Natural killer cell (primary cell): ENCODE measurements around the gene KREMEN1. TPM values are rescaled to one million over a fixed set of nuclear protein-coding genes. Genes with fewer than 3 reads are reported as not detected.

ENCODE experiments used
- ATAC-seq, 3 donors: fragments of 150-1000 bp in 2 of 3; fragments of 200-7000 bp in 1 of 3; cut with Tn5 transposase; 1 replicate in 1 of 3; 2 replicates in 2 of 3; pipeline ENCODE4 v1.10.0; 2021; ENCODE audit warnings: mild to moderate bottlenecking in 2 of 3, moderate library complexity in 2 of 3
- DNase-seq, 2 donors: peaks; one replicate each; pipeline versions ENCODE4 v3.0.0 to v3.0.0-alpha.2; 2013 to 2021; ENCODE audit warnings: mixed read lengths in 1 of 2
- H3K27ac ChIP-seq: one replicate; pipeline ENCODE4 v1.5.1; 2013; ENCODE audit warnings: mild to moderate bottlenecking, low read length
- H3K27me3 ChIP-seq: one replicate; pipeline ENCODE4 v1.6.1; 2013; ENCODE audit warnings: low read length; ENCODE audit not compliant: control insufficient read depth, insufficient read depth
- H3K36me3 ChIP-seq: one replicate; pipeline ENCODE4 v1.6.1; 2013; ENCODE audit warnings: low read length; ENCODE audit not compliant: control insufficient read depth, insufficient read depth
- H3K4me1 ChIP-seq: one replicate; pipeline ENCODE4 v1.6.1; 2013; ENCODE audit warnings: low read length; ENCODE audit not compliant: control insufficient read depth, insufficient read depth
- H3K4me3 ChIP-seq: one replicate; pipeline ENCODE4 v1.5.1; 2013; ENCODE audit warnings: low read length
- H3K9me3 ChIP-seq: one replicate; pipeline ENCODE4 v1.6.1; 2013; ENCODE audit warnings: low read length; ENCODE audit not compliant: control insufficient read depth, insufficient read depth
- H3K27ac Mint-ChIP-seq, 2 donors: one replicate each; pipeline ENCODE4 v1.8.0; 2022; ENCODE audit warnings: mild to moderate bottlenecking in 2 of 2, mixed read lengths in 2 of 2, moderate library complexity in 1 of 2
- H3K27me3 Mint-ChIP-seq, 2 donors: one replicate each; pipeline ENCODE4 v1.8.0; 2022; ENCODE audit warnings: low read depth in 2 of 2, mixed read lengths in 2 of 2
- H3K36me3 Mint-ChIP-seq: one replicate; pipeline ENCODE4 v1.8.0; 2022; ENCODE audit warnings: mixed read lengths
- H3K4me1 Mint-ChIP-seq, 2 donors: one replicate each; pipeline ENCODE4 v1.8.0; 2022; ENCODE audit warnings: mixed read lengths in 2 of 2
- H3K4me3 Mint-ChIP-seq: one replicate; pipeline ENCODE4 v1.8.0; 2022; ENCODE audit warnings: mild to moderate bottlenecking, moderate library complexity, mixed read lengths
- H3K9me3 Mint-ChIP-seq, 2 donors: one replicate each; pipeline ENCODE4 v1.8.0; 2022; ENCODE audit warnings: mixed read lengths in 2 of 2
- WGBS: methylation state at CpG from one replicate; pipeline ENCODE4 v1.1.7; 2013; ENCODE audit warnings: missing lambda C conversion rate; ENCODE audit not compliant: insufficient coverage; 5-methylcytosine and 5-hydroxymethylcytosine counted together
- intact Hi-C: fragments of 100-400 bp; cut with micrococcal nuclease; formaldehyde crosslinking; loops from one replicate; pipeline ENCODE4 v1.14.2; 2022
- total RNA-seq, 4 donors: library from RNA; stranded (reverse); fragments of 120-200 nt in 1 of 4; gene quantifications; one replicate each; pipeline versions ENCODE4 v1.2.3 to v1.2.4, GENCODE V29; 2013 to 2022
- TF ChIP-seq, protein P1 (sequence below): fragments of 200-600 bp; IDR thresholded peaks from one replicate; pipeline ENCODE4 v1.8.0; 2022; ENCODE audit warnings: antibody characterized with exemption

Gene KREMEN1
- total RNA-seq, 3 donors from 2014 or later (not counting 1 experiment from before 2014, with no cell fraction given) = 0.23 TPM; not detected in 2

- Histone ChIP-seq H3K4me3 (no peak overlapping the region), H3K4me1 (no peaks in the 10 kb centered on the region), H3K27ac (no peak overlapping the region), H3K36me3 (no peaks in the 10 kb centered on the region), H3K27me3 (no peaks in the 10 kb centered on the region), H3K9me3 (no peaks in the 10 kb centered on the region)
- ATAC-seq (no peak), DNase-seq (no peak)
- Mint-ChIP-seq H3K4me3 (no peak overlapping the region), H3K27me3 (peaks cover 2 to 6% of the 10 kb centered on the region in 2 donors), H3K9me3 (no peaks in the 10 kb centered on the region), H3K4me1 (no peaks in the 10 kb centered on the region), H3K36me3 (no peaks in the 10 kb centered on the region), H3K27ac (no peak overlapping the region)
- 100% methylated on average over 1 of the region's 1 CpG for WGBS
- intact Hi-C loops = no loop called here
- TF ChIP-seq, protein P1, sequence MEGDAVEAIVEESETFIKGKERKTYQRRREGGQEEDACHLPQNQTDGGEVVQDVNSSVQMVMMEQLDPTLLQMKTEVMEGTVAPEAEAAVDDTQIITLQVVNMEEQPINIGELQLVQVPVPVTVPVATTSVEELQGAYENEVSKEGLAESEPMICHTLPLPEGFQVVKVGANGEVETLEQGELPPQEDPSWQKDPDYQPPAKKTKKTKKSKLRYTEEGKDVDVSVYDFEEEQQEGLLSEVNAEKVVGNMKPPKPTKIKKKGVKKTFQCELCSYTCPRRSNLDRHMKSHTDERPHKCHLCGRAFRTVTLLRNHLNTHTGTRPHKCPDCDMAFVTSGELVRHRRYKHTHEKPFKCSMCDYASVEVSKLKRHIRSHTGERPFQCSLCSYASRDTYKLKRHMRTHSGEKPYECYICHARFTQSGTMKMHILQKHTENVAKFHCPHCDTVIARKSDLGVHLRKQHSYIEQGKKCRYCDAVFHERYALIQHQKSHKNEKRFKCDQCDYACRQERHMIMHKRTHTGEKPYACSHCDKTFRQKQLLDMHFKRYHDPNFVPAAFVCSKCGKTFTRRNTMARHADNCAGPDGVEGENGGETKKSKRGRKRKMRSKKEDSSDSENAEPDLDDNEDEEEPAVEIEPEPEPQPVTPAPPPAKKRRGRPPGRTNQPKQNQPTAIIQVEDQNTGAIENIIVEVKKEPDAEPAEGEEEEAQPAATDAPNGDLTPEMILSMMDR = no peak
Observed at GRCh38 chr22:29103121-29103520, 30.3 kb downstream of the KREMEN1 start.

DNA sequence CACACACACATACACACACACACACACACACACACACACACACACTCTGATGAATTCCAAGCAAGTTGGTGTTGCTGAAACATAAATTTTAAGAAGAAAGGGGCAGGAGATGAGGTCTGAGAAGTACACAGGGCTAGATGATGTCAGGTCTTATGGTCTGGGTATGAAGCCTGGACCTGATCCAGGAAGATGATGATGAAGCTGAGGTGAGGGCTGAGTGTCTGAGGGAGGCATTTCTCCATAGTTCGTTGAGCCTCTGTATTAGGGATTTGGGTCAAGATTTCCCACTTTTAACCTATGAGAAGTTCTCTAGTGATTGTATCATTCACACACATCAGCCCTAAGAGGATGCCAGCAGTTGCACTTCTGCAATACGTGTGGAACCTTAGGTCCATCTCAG, 32.6 kb downstream of the KREMEN1 start:
- TF ChIP-seq, protein P1 = no peak
- H3K9me3 Mint-ChIP-seq = no peaks in the 10 kb centered on the region
- no peak overlapping the region for H3K27ac ChIP-seq
- no peaks in the 10 kb centered on the region for H3K36me3 Mint-ChIP-seq
- ATAC-seq = no peak
- H3K27me3 Mint-ChIP-seq = peaks cover 4 to 6% of the 10 kb centered on the region in 2 donors
- no peak overlapping the region for H3K27ac Mint-ChIP-seq
- H3K4me3 Mint-ChIP-seq = no peak overlapping the region
- WGBS = 80% methylated on average over 2 of the region's 2 CpGs
- H3K4me1 ChIP-seq = no peaks in the 10 kb centered on the region
- intact Hi-C loops = no loop called here
- H3K9me3 ChIP-seq = no peaks in the 10 kb centered on the region
- H3K36me3 ChIP-seq = no peaks in the 10 kb centered on the region
- no peak overlapping the region for H3K4me3 ChIP-seq
- no peak for DNase-seq
- H3K27me3 ChIP-seq = no peaks in the 10 kb centered on the region
- no peaks in the 10 kb centered on the region for H3K4me1 Mint-ChIP-seq

DNA sequence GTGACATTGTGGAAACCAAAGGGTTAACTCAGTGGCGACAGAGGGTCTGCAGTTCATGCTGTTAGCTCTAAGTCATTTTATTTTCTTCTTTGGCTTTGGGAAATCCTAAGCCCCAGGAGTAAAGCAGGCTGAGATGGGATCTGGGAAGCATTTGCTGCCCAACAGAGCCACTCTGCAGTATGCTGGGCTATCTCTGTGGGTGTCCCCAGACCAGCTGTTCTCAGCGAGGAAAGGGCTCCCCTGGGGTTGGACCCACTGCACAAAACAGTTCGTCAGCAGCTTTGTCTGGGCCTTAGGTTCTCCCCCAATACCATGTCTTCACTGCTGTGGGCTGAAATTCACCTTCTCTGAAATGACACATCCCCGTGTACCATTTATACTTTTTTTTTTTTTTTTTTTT, 34.0 kb downstream of the KREMEN1 start:
- no peaks in the 10 kb centered on the region for H3K9me3 Mint-ChIP-seq
- H3K27ac Mint-ChIP-seq = no peak overlapping the region
- no peaks in the 10 kb centered on the region for H3K9me3 ChIP-seq
- no peaks in the 10 kb centered on the region for H3K36me3 Mint-ChIP-seq
- TF ChIP-seq, protein P1 = no peak
- WGBS = 69% methylated on average over 3 of the region's 4 CpGs
- no peak overlapping the region for H3K4me3 ChIP-seq
- H3K27ac ChIP-seq = no peak overlapping the region
- no peak overlapping the region for H3K4me3 Mint-ChIP-seq
- no peaks in the 10 kb centered on the region for H3K36me3 ChIP-seq
- no peaks in the 10 kb centered on the region for H3K4me1 ChIP-seq
- intact Hi-C loops = no loop called here
- peaks cover 6 to 8% of the 10 kb centered on the region in 2 donors for H3K27me3 Mint-ChIP-seq
- no peak for DNase-seq
- no peaks in the 10 kb centered on the region for H3K4me1 Mint-ChIP-seq
- no peaks in the 10 kb centered on the region for H3K27me3 ChIP-seq
- no peak for ATAC-seq

GRCh38 chr22:29108137-29108536, 35.3 kb downstream of the KREMEN1 start:
- H3K27me3 ChIP-seq = no peaks in the 10 kb centered on the region
- H3K36me3 ChIP-seq = no peaks in the 10 kb centered on the region
- TF ChIP-seq, protein P1 = no peak
- ATAC-seq = no peak
- Mint-ChIP-seq H3K4me1 (no peaks in the 10 kb centered on the region), H3K9me3 (no peaks in the 10 kb centered on the region), H3K27ac (no peak overlapping the region), H3K27me3 (peaks cover 8% of the 10 kb centered on the region in 2 donors), H3K4me3 (no peak overlapping the region), H3K36me3 (no peaks in the 10 kb centered on the region)
- H3K4me3 ChIP-seq = no peak overlapping the region
- intact Hi-C loops = no loop called here
- H3K4me1 ChIP-seq = no peaks in the 10 kb centered on the region
- H3K27ac ChIP-seq = no peak overlapping the region
- no peak for DNase-seq
- 98% methylated on average over 5 of the region's 5 CpGs for WGBS
- no peaks in the 10 kb centered on the region for H3K9me3 ChIP-seq
